SH-SY5Y (cell line): ENCODE results near the gene CHCHD3.

ENCODE experiments used
- GATA2 ChIP-seq: IDR thresholded peaks from 2 replicates; pipeline ENCODE4 v1.6.1; 2011; ENCODE audit warnings: mild to moderate bottlenecking, low read depth, low read length
- GATA3 ChIP-seq: IDR thresholded peaks from 2 replicates; pipeline ENCODE4 v1.6.1; 2011; ENCODE audit warnings: low read depth, mild to moderate bottlenecking, low read length, moderate library complexity

GRCh38 chr7:133099633-133100286 lies 17.9 kb upstream of the CHCHD3 start:
- no peak for TF ChIP-seq GATA2
- TF ChIP-seq GATA3 = no peak
